Activated effector memory CD4-positive, alpha-beta T cell treated with Interleukin-2 at 50 U/mL for 16 hours (primary cell): Measurements from ENCODE around the gene ME1.
"Not testable (repeated sequence)": the region's sequence is repeated elsewhere in the genome, so short reads cannot be mapped to it uniquely, and the experiment has no call there.

Source experiments
- DNase-seq: peaks from one replicate; pipeline ENCODE4 v3.0.0-alpha.2; 2020

The ME1 gene

DNA sequence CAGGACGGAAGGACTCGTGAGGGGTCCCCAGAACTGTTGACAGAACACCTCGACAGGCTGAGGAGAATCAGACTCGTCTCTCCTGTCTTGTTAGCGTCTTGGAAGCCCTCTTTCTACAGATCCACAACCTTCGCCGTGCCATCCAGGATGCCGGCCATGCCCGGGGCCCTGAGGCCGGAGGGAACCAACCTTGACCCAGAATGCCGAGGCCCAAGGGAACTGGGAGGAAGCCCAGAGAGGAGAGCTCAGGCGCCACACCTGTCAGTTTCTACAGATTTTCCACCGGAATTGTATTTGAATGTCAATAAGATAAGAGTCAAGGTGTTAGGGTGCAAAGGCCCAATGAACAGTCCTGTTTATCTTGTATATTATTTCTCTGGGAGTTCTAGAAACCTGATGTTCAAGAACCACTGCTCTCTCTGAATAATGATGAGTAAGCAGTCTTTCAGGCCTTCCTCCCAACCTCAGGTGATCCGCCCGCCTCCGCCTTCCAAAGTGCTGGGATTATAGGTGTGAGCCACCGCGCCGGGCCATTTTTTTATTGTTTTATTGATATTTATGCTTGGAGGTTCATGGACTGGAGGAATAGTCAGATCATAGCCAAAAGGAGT, 799 bp upstream of the ME1 start:
- DNase-seq: no peak

DNA sequence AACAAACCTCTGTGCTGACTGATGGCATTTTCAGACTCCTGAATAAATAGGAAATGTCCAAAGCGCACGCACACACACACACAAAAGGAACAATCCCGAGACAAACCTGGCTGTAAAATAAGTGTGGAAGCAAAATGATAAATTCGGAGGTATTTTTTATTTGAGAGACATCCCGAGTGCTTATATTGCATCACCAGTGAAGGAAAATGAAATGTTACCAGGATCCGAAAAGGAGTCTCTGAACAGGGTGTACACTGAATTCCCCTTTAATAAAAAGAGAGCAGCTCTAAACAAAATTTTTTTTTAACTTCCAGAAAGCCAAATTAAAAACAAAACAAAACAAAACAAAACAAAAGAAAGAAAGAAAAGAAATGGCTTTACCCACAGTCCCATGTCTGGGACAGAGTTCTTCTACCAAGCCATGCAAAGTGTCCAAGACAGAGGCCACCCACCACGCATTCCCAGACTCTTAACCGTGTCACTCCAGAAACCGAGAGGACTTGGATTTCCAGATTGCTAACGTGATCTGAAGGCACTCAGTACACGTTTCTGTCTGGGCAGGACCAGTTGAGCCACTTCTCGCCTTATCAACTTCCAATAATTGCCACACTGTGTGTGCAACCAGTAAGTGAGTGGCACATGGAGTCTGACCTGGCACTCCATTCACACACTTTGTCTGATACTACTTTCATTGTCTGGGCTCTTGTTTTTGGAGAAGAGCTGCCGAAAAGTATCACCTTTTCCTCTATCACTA, 817 bp downstream of the ME1 start:
- DNase-seq: no peak

DNA sequence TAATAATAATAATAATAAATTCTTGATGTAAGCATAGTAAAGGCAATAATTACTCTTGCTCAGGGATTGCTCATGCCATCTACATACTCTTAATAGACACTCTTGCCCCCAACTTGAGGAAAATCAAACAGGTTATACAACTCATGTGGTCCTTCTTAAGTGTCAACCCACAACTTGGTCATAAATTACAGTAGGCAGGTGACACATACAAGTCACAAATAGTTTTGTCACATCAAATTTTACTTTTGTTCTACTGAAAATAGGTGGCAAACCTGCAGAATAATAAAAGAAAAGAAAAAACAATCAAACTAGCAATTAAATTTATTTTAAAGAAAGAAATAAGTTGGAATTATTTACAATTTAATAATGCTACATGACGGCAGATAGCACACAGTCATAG, 1.6 kb downstream of the ME1 start:
- no peak for DNase-seq

DNA sequence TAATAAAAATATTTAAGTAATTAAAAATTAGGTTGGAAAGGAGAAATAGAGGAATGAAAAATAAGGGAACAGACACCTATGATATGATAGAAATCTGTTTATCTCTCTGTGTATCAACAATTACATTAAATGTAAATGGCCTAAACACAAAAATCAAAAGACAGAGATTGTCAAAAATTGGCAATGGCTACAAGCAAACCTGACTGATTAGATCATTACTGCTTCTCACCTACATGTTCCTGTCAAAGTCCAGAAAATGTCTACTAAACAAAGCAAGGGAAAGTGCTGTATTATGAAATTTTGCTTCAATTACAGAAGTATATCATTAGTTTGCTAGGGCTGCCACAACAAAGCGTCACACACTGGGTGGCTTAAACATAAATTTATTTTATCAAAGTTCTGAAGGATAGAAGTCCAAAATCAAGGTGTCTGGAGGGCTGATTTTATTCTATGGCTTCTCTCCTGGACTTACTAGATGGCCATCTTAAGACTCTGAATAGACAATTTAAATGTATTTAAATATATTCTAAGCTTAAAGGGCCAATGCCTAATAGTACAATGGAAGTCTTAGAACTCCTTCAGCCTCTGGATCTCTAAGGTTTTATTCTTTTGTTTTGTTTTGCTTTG, 6.3 kb downstream of the ME1 start:
- DNase-seq: no peak

DNA sequence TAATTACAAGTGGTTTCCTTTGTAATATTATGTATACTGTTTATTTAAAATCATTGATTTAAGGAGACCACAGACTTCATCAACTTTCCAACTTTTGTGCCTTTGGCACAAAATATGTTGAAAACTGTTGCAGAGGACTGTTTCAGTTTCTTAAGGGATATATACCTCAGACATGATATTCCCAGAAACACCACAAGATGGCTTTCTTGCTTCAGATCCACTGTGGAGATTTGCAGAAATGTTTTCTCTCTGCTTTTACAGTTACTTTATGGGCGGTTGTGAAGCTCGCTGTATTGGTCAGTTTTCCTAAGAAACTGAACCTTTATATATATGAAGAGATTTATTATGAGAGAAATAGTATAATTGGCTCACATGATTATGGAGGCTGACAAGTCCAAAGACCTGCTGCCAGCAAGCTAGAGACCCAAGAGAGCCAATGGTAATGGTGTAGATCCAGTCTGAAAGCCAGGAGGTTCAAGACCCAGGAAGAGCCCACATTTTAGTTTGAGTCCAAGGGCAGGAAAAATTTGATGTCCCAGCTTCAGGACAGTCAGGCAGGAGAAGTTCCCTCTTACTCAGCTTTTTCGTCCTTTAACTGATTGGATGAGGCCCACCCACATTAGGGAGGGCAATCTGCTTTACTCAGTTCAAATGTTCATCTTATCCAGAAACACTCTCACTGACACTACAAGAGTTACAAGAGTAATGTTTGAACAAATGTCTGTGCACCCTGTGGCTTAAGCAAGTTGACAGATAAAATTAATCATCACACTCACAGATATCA, 12.8 kb downstream of the ME1 start:
- DNase-seq: no peak

DNA sequence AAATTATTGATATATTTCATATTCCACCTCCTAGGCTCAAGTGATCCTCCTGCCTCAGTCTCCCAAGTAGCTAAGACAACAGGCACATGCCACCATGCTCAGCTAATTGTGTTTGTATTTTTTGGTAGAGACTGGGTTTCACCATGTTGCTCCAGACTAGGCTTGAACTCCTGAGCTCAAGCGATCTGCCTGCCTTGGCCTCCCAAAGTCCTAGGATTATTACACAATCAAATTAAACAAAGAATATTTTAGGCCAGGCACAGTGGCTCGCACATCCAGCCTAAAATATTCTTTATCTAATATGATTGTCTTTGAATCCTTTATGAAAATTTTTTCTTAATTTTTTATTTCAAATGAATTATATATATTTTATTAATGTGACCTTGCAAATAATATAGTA, 17.8 kb downstream of the ME1 start:
- no peak for DNase-seq

DNA sequence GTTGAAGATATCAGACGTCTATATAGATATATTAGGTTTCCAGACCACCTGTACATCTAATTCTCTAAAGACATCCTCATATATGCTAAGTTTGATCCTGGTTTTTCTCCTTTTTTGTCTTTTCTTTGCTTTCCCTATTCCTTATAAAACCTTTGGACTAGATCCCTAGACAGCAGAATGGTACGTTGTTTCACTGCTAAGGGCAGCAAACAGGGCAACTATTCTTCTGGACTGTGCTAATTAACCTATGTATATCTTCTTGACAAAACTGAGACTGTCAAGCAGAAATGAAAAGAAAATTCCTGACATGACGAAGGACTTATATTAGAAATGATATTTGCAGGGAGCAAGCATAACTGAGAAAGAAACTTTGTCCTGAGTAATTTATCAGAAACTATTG, 19.1 kb downstream of the ME1 start:
- DNase-seq: no peak

DNA sequence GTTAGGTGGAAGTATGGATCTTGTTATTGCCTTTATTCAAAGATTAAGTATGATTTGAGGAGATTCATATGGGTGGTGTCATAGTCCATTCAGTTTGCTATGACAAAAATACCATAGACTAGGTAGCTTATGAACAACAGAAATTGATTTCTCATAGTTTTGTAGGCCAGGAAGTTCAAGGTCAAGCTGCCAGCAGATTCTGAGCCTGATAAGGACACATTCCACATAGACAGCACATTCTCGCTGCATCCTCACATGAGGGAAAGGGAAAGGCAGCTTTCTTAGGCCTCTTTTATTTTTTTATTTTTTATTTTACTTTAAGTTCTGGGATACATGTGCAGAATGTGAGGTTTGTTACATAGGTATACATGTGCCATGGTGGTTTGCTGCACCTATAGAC, 27.7 kb downstream of the ME1 start:
- DNase-seq: no peak

DNA sequence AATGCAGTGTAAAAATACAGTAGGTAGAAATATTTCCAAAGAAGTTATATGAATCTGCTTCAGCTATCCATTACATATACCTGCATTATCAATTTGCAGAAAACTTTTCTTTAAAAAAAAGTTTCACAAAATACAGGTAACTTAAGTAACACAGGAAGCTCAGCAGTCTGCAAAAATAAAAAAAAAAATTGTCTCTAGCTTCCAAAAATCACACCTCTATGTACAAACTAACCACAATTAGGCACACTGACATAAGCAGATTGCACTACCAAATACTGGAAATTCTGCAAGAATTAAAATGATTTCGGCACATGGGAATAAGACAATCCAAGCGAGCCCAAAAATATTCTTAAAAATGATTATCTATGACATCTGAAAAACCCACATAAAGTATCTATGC, 41.2 kb downstream of the ME1 start:
- DNase-seq: no peak

DNA sequence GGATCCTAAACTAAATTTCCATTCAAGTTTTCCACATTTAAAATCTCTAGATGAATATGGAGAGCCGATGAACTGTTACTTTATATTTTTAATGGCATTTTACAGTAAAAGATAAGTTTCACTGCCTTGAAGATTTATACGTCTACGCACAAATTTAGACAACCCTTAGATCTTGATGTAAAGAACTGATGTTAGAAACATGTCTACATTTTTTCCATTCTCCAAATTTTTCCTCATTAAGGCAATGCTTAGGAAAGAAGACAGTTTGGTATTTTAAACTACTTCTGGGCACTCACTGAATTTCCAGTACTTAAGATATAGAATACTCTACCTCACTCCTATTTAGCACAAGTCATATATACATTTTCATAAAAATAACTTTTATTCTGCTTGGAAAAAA, 45.4 kb downstream of the ME1 start:
- DNase-seq: no peak

DNA sequence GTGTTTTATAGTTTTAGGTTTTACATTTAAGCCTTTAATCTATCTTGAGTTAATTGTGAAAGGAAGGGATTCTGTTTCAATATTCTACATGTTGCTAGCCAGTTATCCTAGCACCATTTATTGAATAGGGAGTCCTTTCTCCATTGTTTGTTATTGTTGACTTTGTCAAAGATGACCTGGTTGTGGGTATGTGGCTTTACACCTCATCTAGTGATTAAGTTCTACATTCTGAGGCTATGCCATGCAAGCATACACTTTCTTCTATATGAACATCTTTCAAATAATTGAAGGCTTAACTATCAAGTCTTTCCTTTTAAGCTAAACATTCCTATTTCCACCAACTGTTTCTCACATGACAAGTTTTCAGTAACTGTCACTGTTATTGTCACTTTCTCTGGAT, 46.1 kb downstream of the ME1 start:
- no peak for DNase-seq

DNA sequence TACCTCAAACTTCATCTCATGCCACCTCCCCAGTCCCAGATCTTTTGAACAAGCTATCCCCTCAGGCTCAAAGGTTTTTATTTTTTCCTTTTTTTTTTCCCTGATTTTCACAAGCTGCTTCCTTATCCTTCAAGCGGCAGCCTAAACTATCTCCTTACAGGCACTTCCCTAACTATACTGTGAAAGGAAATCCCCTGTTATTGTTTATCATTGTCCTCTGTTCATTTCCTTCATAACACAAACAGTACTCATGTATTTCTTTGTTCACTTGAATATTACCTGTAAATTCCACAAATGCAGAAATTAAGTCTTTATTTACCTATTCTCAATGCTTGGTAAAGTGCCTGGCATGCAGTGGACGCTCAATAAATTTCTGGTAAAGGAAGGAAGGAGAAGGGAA, 48.9 kb downstream of the ME1 start:
- DNase-seq: no peak

DNA sequence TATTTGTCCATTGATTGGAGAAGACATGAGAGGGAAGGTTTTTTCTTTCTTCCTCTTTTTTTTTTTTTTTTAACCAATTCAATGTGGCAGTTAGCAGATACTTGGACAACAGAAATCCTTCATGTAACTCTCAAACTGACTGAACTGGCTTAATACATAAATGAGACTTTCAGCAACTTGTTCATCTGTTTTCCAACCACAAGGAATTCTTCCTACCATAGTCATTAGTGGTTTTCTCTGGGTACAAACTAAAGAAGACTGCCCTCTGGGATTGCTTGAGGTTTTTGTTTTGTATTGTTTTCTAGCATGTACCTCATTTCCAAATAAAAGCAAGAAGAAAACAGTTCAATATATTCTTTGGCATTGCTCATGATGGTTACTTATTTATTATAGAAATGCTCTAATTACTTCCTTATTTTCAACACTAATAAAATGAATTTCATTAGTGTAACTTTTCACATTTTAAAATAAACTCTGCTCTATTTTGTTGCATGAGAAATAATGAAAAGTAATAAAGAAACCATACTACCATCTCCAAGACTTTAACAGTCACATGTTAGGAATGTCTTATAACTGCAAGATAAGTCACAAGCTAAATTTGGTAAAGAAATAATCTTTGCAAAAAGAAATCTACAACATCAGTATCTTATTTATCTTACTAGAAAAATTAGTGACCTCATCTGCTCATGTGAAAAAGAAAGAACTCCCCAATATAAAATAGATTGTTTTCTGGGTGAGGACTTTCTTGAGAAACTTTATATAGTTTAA, 52.0 kb downstream of the ME1 start:
- DNase-seq: no peak

DNA sequence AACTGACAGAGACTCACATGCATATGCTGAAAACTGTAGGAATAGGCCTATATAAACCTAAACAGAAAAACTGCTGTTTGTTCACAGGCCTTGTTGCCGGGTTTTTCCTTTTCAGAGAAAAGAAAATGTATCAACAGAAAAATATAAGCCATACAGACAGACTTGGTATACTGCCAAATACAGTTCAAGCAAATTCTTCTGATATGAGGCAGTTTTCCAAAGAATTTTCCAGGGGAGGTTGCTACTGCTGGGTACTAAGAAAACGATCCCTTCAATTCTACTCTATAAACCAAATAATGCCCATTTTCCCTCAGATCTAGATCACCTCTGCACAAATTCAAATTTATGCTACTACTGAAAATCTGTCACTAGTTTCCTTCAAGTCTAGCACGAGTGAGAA, 59.4 kb downstream of the ME1 start:
- no peak for DNase-seq

DNA sequence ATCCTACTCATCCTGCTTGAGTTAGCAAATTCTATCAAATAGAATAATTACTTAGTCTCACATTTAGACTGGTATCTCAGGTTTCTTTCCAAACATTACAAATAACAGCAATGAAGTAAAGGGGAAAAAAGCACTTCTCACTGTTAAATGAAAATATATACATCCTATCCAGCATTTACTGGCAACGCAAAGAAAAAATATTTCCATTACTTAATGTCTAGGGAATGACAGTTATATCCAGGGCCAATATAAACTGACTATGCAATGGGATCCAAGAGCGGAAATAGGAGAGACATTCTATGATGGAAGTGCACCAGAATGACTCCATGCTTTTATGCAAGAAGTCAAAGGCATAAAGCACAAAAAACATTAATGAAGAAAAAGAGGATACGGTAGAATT, 60.3 kb downstream of the ME1 start:
- no peak for DNase-seq

DNA sequence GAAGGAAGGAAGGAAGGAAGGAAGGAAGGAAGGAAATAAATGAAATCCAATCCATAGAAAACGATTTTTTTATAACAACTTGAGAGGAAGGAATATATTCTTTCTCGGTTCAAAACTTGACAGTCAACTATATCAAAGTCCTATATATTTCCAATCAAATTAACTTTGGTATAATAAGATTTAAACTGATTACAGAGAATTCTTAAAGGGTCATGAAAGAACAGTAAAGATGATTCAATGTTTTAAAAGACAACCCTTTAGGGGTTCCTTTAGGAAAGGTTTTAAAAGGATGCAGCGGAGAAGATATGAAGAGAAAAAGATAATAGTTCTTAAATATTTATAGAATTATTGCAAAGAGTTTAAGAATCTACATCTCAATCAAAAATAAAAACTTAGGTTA, 61.2 kb downstream of the ME1 start:
- DNase-seq: no peak

DNA sequence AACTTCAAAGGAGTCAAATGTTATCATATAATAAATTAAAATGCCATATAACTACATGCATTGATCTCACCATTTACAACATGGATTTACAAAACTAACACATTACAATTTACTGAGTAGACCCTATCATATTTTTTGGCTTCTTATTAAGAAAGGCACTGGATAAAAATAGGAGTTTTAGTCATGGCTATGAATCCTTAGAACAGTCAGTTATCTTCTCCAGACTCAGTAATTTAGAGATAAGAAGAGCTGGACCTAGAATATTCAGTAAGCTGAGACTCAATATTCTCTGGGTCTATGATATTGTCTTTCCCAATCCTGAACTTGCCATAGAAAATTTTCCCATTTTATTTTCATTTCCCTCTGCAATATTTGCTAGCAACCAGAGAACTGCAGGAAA, 62.3 kb downstream of the ME1 start:
- DNase-seq: no peak

DNA sequence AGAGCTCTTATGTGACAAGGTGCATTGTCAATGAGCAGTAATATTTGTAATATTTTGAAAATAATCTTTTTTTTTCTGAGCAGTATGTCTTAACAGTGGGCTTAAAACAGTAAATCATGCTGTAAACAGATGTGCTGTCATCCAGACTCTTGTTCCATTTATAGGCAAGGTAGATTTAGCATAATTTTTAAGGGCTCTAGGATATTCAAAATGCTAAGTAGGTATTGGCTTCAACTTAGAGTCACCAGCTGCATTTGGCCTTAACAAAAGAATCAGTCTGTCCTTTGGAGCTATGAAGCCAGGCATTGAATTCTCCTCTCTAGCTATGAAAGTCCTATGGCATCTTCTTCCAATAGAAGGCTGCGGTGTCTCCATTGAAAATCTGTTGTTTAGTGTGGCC, 63.7 kb downstream of the ME1 start:
- DNase-seq: no peak

DNA sequence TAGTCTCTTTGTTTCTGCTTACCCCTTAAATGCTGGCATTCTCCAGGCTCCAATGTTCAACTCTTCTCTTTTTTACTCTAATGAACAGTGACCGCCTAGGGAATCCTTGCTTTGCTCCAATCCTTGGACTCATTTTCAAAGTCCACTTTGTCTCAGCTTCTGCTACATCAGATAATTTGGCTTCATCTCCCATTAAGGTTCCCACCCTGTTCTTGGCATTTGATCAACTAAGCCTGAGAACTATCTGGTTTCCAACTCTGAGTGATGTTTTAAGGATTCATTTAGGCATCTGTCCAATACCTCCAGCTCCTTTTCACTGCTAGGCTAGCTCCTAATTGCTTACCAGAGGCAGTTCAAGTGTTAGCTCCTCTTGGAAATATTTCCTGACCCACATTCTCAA, 64.9 kb downstream of the ME1 start:
- DNase-seq: no peak

DNA sequence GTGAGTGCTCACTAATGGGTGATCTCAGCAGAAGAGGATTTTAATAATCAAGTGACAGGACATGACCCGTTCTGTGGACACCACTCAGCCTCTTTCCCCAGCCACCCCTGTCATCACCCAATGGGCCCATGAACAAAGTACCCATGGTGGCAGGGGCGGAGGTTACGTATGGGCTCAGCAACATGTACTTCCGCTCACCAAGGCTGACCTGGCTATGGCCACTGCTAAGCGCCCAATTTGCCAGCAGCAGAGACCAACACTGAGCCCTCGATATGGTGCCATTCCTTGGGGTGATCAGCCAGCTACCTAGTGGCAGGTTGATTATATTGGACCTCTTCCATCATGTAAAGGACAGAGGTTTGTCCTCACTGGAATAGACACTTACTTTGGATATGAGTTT, 68.5 kb downstream of the ME1 start:
- DNase-seq: not testable (repeated sequence)

DNA sequence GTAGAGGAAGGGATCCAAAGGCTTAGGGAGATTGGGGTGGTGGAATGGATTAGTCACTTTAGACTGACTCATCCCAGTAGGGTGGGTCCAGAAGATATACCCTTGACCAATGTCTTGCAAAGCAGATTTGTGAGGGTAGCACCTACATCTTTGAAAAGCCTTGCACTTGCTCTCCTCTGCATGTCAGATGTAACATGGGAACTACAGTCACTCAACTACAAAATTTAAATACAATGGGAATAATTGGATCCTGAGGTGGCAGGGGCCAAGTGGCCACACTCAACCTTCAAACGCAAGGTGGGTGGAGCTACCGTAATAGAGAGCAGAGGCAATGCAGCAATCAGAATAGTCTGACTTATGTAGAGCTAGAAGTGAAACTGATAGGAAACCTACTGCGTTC, 71.2 kb downstream of the ME1 start:
- no peak for DNase-seq

DNA sequence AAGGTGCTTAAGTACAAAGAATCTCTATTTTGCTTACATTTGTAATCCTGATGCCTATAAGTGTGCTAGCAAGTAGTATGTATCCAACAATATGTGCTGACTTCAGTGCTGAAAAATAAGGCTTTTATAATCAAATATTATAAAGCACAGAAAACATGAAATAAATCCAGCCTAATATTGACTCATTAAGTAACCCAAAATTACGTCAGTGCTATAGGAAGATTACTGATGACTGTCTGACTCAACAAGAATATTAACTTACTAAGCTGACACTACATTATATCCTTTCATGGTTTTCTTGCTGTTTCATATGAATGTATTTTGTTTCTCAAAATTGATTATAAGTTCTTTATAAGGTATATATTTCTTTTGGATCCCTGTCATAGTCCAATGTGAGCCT, 76.1 kb downstream of the ME1 start:
- DNase-seq: no peak

DNA sequence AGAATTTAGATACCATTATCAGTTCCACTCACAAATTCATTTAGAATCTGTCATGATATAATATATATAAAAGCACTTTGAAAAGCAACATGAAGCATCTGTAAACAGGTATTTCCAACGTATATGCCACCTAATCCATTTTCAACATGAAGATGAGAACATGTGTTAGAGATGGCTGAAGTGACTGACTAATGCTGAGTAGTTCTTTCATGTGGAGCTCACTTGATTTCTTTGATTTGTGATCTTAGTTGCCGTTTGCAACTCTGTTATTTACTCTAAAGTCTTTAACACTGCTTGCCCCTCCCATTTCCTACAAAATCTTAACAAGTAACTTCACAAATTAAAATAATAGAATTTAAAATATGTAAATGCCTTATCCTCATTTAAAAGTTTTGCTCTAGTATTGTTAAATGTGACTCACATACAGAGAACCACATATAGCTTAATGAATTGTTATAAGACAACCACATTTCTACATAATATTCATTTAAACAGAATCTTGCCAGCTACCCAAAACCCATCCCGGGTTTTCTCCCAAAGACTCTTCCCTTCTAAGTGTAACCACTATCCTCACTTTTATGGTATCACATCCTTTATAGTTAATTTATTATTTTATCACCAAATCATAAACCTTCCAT, 78.3 kb downstream of the ME1 start:
- DNase-seq: no peak
